ENCODE results near the gene DCLRE1B. TPM values are rescaled to one million over a fixed set of nuclear protein-coding genes. Genes with fewer than 3 reads are reported as not detected.

The DCLRE1B gene
- polyA plus RNA-seq, 1 donor from 2014 or later: 7.3 TPM

- TF ChIP-seq EP300 (conservative IDR thresholded peaks at IDR 0.05; ENCODE audit: poor library complexity, severe bottlenecking): no peak
- no peak for TF ChIP-seq SMC3 (conservative IDR thresholded peaks at IDR 0.05; ENCODE audit: poor library complexity)
- TF ChIP-seq EZH2 (IDR thresholded peaks at IDR 0.05; ENCODE audit: borderline replicate concordance, insufficient read depth, low read length, poor library complexity, severe bottlenecking): no peak
- Histone ChIP-seq H3K79me2 (replicated peaks; ENCODE audit: insufficient read depth, low read length) (peaks cover 84% of the 10 kb centered on the region), H3K9ac (ENCODE audit: low read length) (no peak overlapping the region), H4K20me1 (ENCODE audit: insufficient read depth) (no peaks in the 10 kb centered on the region), H3K4me3 (ENCODE audit: low read length) (no peak overlapping the region), H3F3A (ENCODE audit: insufficient read depth, low read length, poor library complexity, severe bottlenecking) (peaks cover 6% of the 10 kb centered on the region), H3K9me2 (ENCODE audit: insufficient read depth, low read length) (no peaks in the 10 kb centered on the region), H3K27ac (ENCODE audit: low read length) (no peak overlapping the region), H3K27me3 (ENCODE audit: insufficient read depth, low read depth, low read length) (no peaks in the 10 kb centered on the region), H2AFZ (ENCODE audit: low read depth, low read length) (no peak overlapping the region), H3K9me3 (ENCODE audit: low read length) (no peaks in the 10 kb centered on the region), H3K4me2 (ENCODE audit: low read length) (no peak overlapping the region), H3K36me3 (ENCODE audit: insufficient read depth, low read length) (no peaks in the 10 kb centered on the region)
These were observed 30.1 kb downstream of the DCLRE1B start for GRCh38 chr1:113935176-113935575.

- no peaks in the 10 kb centered on the region for H4K20me1 ChIP-seq (ENCODE audit: insufficient read depth)
- no peak overlapping the region for H3K9ac ChIP-seq (ENCODE audit: low read length)
- H3F3A ChIP-seq (ENCODE audit: insufficient read depth, low read length, poor library complexity, severe bottlenecking): no peaks in the 10 kb centered on the region
- H3K27me3 ChIP-seq (ENCODE audit: insufficient read depth, low read depth, low read length): no peaks in the 10 kb centered on the region
- H3K4me3 ChIP-seq (ENCODE audit: low read length): no peak overlapping the region
- peaks cover 76% of the 10 kb centered on the region for H3K79me2 ChIP-seq (replicated peaks; ENCODE audit: insufficient read depth, low read length)
- no peaks in the 10 kb centered on the region for H3K9me2 ChIP-seq (ENCODE audit: insufficient read depth, low read length)
- TF ChIP-seq MXI1 (conservative IDR thresholded peaks at IDR 0.05; ENCODE audit: poor library complexity, severe bottlenecking) (no peak), EP300 (conservative IDR thresholded peaks at IDR 0.05; ENCODE audit: poor library complexity, severe bottlenecking) (no peak), SMC3 (conservative IDR thresholded peaks at IDR 0.05; ENCODE audit: poor library complexity) (no peak), RAD21 (conservative IDR thresholded peaks at IDR 0.05) (no peak), REST (IDR thresholded peaks at IDR 0.05; ENCODE audit: borderline replicate concordance) (no peak), TAF1 (IDR thresholded peaks at IDR 0.05; ENCODE audit: low read depth) (no peak), CTCF (IDR thresholded peaks at IDR 0.05; ENCODE audit: poor library complexity, severe bottlenecking) (no peak), EZH2 (IDR thresholded peaks at IDR 0.05; ENCODE audit: borderline replicate concordance, insufficient read depth, low read length, poor library complexity, severe bottlenecking) (no peak), POLR2AphosphoS5 (IDR thresholded peaks at IDR 0.05) (no peak)
- H3K4me2 ChIP-seq (ENCODE audit: low read length): no peak overlapping the region
- H3K27ac ChIP-seq (ENCODE audit: low read length): no peak overlapping the region
- no peak overlapping the region for H2AFZ ChIP-seq (ENCODE audit: low read depth, low read length)
- H3K9me3 ChIP-seq (ENCODE audit: low read length): no peaks in the 10 kb centered on the region
- no peaks in the 10 kb centered on the region for H3K36me3 ChIP-seq (ENCODE audit: insufficient read depth, low read length)
These were observed 30.8 kb downstream of the DCLRE1B start for GRCh38 chr1:113935970-113936369.
